Caco-2 (cell line): ENCODE data around the gene TENM4. TPM values are rescaled to one million over a fixed set of nuclear protein-coding genes. Genes with fewer than 3 reads are reported as not detected.

Experiments used
- BruUV-seq: library from RNA; stranded (reverse); fragments of 400-500 nt; replicated peaks from 2 replicates; lab custom pipeline; 2021; lab: Mats Ljungman, UMichigan
- CTCF ChIA-PET: fragments of 300-600 bp; sonication (Branson Sonifier 250); formaldehyde crosslinking; loops from one replicate; lab custom pipeline; 2022; ENCODE audit warnings: antibody characterized with exemption; lab: Charles Lee
- POLR2A ChIA-PET: fragments of 300-600 bp; sonication (Branson Sonifier 250); formaldehyde crosslinking; loops from one replicate; lab custom pipeline; 2022; ENCODE audit warnings: antibody characterized with exemption; lab: Charles Lee
- DNase-seq, 2 experiments: peaks; one replicate each; pipeline versions ENCODE4 v3.0.0 to v3.0.0-alpha.2; 2020 to 2022
- H3K27me3 ChIP-seq: replicated peaks from 2 replicates; pipeline ENCODE4 v1.6.0; 2011; ENCODE audit warnings: low read length; ENCODE audit not compliant: control insufficient read depth, insufficient read depth
- H3K36me3 ChIP-seq: 2 replicates; pipeline ENCODE4 v1.5.1; 2011; ENCODE audit warnings: low read length; ENCODE audit not compliant: control insufficient read depth, insufficient read depth
- H3K4me1 ChIP-seq: fragments of 250-450 bp; sonication (Bioruptor Pico); 2 replicates; pipeline ENCODE4 v1.5.1; 2020; ENCODE audit warnings: mild to moderate bottlenecking
- H3K4me3 ChIP-seq: 2 replicates; pipeline ENCODE4 v1.5.1; 2011; ENCODE audit warnings: low read depth, mild to moderate bottlenecking, control low read depth, low read length
- H3K9me3 ChIP-seq: fragments of 250-450 bp; sonication (Bioruptor Pico); 2 replicates; pipeline ENCODE4 v1.5.1; 2020; ENCODE audit warnings: mild to moderate bottlenecking, moderate library complexity
- H3K27ac Mint-ChIP-seq: one replicate; pipeline ENCODE4 v1.8.0; 2022; ENCODE audit warnings: mixed read lengths; ENCODE audit not compliant: unreplicated experiment
- H3K27me3 Mint-ChIP-seq: one replicate; pipeline ENCODE4 v1.8.0; 2022; ENCODE audit warnings: mixed read lengths; ENCODE audit not compliant: insufficient read depth, unreplicated experiment
- H3K36me3 Mint-ChIP-seq: one replicate; pipeline ENCODE4 v1.8.0; 2022; ENCODE audit warnings: mild to moderate bottlenecking, mixed read lengths; ENCODE audit not compliant: insufficient read depth, unreplicated experiment
- H3K4me1 Mint-ChIP-seq: one replicate; pipeline ENCODE4 v1.8.0; 2022; ENCODE audit warnings: low read depth, mixed read lengths; ENCODE audit not compliant: unreplicated experiment
- H3K4me3 Mint-ChIP-seq: one replicate; pipeline ENCODE4 v1.8.0; 2022; ENCODE audit warnings: mild to moderate bottlenecking, moderate library complexity, mixed read lengths; ENCODE audit not compliant: unreplicated experiment
- H3K9me3 Mint-ChIP-seq: one replicate; pipeline ENCODE4 v1.8.0; 2022; ENCODE audit warnings: mixed read lengths; ENCODE audit not compliant: unreplicated experiment
- intact Hi-C: fragments of 100-400 bp; cut with micrococcal nuclease; formaldehyde crosslinking; loops from one replicate; pipeline ENCODE4 v1.10.0; 2022; ENCODE audit not compliant: unreplicated experiment
- total RNA-seq: library from RNA; stranded (reverse); gene quantifications from 2 replicates; pipeline ENCODE4 v1.2.3, GENCODE V29; 2022
- TF ChIP-seq, protein P1 (sequence below), 2 experiments: fragments of 200-600 bp in 1 of 2; IDR thresholded peaks; 1 replicate in 1 of 2; 2 replicates in 1 of 2; pipeline versions ENCODE4 v1.5.1 to v1.8.0; 2011 to 2022; ENCODE audit warnings: antibody characterized with exemption in 1 of 2, control low read depth in 1 of 2, inconsistent platforms in 1 of 2, low read depth in 1 of 2, low read length in 1 of 2, mild to moderate bottlenecking in 1 of 2, moderate library complexity in 1 of 2; ENCODE audit not compliant: insufficient read depth in 1 of 2, severe bottlenecking in 1 of 2, unreplicated experiment in 1 of 2

TENM4 gene
- total RNA-seq, 1 experiment from 2014 or later, result 1.1 TPM

DNA sequence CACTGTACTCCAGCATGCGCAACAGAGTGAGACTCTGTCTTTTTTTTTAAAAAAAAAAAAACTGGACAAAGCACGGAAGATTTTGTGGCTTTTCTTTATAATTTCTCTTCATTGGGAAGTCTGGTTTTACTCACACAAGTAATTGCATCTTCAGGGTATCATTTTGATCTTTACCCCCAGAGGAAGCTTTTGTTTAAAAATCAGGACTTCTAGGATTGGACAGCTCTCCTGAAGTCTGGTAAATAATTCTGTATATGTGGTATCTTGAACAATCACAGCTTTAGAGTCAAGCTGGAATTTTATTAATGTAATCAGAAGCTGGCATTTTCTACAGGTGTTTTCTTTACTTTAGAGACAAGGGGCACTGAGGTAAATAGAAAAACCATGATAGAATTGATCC is 658.1 kb downstream of the TENM4 start:
- BruUV-seq, result no TSS peak
- H3K4me3 ChIP-seq, result no peak overlapping the region
- CTCF ChIA-PET, result interaction anchor here (0.7 kb wide), 3 partner anchors 14 to 906 kb away, joined by 3 read pairs; no protein-coding TSS in a partner anchor
- Mint-ChIP-seq H3K4me1 (peaks cover 27% of the 10 kb centered on the region), H3K27me3 (no peaks in the 10 kb centered on the region), H3K27ac (no peak overlapping the region), H3K4me3 (no peak overlapping the region), H3K9me3 (no peaks in the 10 kb centered on the region), H3K36me3 (no peaks in the 10 kb centered on the region)
- intact Hi-C loops, result no loop called here
- TF ChIP-seq, protein P1, sequence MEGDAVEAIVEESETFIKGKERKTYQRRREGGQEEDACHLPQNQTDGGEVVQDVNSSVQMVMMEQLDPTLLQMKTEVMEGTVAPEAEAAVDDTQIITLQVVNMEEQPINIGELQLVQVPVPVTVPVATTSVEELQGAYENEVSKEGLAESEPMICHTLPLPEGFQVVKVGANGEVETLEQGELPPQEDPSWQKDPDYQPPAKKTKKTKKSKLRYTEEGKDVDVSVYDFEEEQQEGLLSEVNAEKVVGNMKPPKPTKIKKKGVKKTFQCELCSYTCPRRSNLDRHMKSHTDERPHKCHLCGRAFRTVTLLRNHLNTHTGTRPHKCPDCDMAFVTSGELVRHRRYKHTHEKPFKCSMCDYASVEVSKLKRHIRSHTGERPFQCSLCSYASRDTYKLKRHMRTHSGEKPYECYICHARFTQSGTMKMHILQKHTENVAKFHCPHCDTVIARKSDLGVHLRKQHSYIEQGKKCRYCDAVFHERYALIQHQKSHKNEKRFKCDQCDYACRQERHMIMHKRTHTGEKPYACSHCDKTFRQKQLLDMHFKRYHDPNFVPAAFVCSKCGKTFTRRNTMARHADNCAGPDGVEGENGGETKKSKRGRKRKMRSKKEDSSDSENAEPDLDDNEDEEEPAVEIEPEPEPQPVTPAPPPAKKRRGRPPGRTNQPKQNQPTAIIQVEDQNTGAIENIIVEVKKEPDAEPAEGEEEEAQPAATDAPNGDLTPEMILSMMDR (IDR thresholded peaks at IDR 0.05; ENCODE audit: insufficient read depth in 1 of 2, low read depth in 1 of 2, low read length in 1 of 2, severe bottlenecking in 1 of 2, unreplicated experiment in 1 of 2), result no peak
- no peak for DNase-seq
- H3K27me3 ChIP-seq, result no peaks in the 10 kb centered on the region
- POLR2A ChIA-PET, result no interaction called here
- H3K4me1 ChIP-seq, result peaks cover 18% of the 10 kb centered on the region
- H3K36me3 ChIP-seq, result no peaks in the 10 kb centered on the region
- H3K9me3 ChIP-seq, result no peaks in the 10 kb centered on the region

DNA sequence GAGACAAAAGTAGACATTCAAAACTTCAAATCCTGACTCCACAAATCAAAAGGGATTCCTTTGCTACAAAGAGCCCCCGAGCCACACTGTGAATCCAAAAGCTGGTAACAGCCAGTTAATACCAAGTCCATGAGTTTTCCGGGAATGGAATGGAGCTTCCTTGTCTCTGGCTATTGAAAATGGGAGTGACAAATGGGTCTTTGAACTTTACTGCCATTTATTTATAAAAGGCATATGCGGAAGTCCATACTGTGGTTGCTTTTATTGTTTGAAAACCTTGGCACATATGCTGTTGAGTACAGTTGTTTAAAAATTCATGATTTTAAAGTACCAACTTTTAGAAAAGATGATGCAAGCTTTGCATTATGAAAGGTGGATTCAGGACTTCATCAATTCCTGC is 659.9 kb downstream of the TENM4 start:
- CTCF ChIA-PET, result interaction anchor here (1.7 kb wide), 1 partner anchor 65 kb away, joined by 7 read pairs; no protein-coding TSS in a partner anchor

DNA sequence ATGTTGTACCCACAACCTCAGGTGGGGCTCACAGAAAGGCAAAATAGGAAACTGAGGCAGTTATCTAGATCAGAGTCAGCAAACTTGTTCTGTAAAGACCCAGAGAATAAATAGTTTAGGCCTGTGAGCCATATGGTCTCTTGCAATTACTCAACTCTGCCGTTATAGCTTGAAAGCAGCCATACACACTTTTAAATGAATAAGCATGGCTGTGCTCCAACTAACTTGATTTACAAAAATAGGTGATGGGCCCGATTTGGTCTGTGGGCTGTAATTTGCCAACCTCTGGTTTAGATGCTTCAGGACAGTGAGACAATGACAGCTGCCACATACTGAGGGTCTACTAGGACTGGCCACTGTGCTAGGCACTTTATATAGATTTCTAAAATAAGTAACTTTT is 667.3 kb downstream of the TENM4 start:
- Mint-ChIP-seq H3K36me3 (no peaks in the 10 kb centered on the region), H3K4me3 (no peak overlapping the region), H3K9me3 (peaks cover 12% of the 10 kb centered on the region), H3K27me3 (no peaks in the 10 kb centered on the region), H3K4me1 (no peaks in the 10 kb centered on the region), H3K27ac (no peak overlapping the region)
- no TSS peak for BruUV-seq
- intact Hi-C loops, result no loop called here
- Histone ChIP-seq H3K4me3 (no peak overlapping the region), H3K9me3 (no peaks in the 10 kb centered on the region), H3K27me3 (no peaks in the 10 kb centered on the region), H3K36me3 (no peaks in the 10 kb centered on the region), H3K4me1 (no peaks in the 10 kb centered on the region)
- TF ChIP-seq, protein P1 (IDR thresholded peaks at IDR 0.05; ENCODE audit: insufficient read depth in 1 of 2, low read depth in 1 of 2, low read length in 1 of 2, severe bottlenecking in 1 of 2, unreplicated experiment in 1 of 2), result no peak
- POLR2A ChIA-PET, result no interaction called here
- CTCF ChIA-PET, result no interaction called here
- DNase-seq, result no peak

More for the DNA sequence above, 659.9 kb downstream of the TENM4 start:
- intact Hi-C loops, result loop anchor here (2.0 kb wide), 1 partner anchor 16 kb away; no protein-coding TSS in a partner anchor
- peaks cover 18% of the 10 kb centered on the region for H3K4me1 ChIP-seq
- Mint-ChIP-seq H3K4me3 (no peak overlapping the region), H3K36me3 (no peaks in the 10 kb centered on the region), H3K9me3 (no peaks in the 10 kb centered on the region), H3K27me3 (no peaks in the 10 kb centered on the region), H3K27ac (no peak overlapping the region), H3K4me1 (peaks cover 27% of the 10 kb centered on the region)
- no peaks in the 10 kb centered on the region for H3K27me3 ChIP-seq
- no peaks in the 10 kb centered on the region for H3K36me3 ChIP-seq
- POLR2A ChIA-PET, result no interaction called here
- no peak overlapping the region for H3K4me3 ChIP-seq
- TF ChIP-seq, protein P1 (IDR thresholded peaks at IDR 0.05; ENCODE audit: insufficient read depth in 1 of 2, low read depth in 1 of 2, low read length in 1 of 2, severe bottlenecking in 1 of 2, unreplicated experiment in 1 of 2), result no peak
- no TSS peak for BruUV-seq
- no peaks in the 10 kb centered on the region for H3K9me3 ChIP-seq
- DNase-seq, result no peak
